ENCODE results near the gene FAM163A.

FAM163A gene

DNA sequence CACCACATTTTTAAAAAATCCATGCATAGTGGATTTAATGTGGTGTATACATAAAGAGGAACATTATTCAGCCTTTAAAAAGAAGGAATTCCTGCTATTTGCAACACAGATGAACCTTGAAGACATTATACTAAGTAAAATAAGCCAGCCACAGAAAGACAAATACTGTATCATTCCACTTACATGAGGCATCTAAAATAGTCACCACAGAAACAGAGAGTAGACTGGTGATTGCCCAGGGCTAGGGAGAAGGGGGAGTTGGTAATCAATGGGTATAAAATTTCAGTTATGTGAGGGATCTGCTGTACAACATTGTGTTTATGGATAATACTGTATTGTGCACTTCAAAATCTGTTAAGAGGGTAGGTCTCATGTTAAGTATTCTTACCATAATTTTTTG lies 10.0 kb downstream of the FAM163A start:
- DNase-seq: no peak

DNA sequence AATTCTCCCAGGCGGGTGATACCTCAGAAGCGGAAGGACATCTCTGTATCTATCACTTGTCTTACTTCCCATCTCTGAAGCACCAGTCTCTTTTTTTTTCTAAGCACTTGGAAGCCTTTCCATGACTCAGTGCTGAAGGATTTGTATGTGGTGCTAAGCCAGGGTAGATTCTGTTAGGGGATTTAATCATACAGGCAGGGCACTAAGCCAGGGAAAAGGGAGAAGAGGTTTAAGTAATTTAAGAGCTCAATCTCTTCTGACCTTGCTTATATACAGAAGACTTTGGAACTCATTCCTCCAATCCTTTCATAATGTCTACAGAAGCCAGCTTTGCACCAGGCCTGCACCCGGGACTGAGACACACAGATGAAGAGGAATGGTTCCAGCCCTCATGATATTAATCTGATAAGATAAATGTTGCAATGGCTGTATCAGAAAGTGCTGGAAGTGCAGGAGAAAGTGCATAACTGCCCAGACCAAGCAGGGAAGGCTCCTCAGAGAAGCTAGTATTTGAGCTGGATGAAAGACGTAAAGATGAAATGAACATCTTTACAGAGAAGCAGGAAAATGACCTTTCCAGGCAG lies 11.0 kb downstream of the FAM163A start:
- DNase-seq: no peak

DNA sequence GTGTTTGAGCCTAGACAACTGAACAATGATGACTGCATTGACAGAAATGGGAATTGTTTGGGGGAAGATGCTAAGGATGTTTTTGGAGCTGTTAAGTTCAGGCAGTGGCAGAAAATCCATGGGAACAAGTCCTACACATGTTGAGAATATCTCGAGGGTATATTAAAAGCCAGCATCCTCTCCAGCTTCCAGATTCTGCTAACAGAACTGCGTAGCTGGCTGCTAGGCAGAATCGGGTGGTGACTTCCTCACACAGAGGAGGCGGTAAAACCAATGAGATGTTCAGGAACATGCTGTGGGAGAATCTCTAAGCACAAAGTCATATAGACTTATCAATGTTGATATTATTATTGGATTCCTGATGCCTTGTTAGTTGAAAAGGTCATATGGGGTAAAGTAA lies 14.8 kb downstream of the FAM163A start:
- no peak for DNase-seq

DNA sequence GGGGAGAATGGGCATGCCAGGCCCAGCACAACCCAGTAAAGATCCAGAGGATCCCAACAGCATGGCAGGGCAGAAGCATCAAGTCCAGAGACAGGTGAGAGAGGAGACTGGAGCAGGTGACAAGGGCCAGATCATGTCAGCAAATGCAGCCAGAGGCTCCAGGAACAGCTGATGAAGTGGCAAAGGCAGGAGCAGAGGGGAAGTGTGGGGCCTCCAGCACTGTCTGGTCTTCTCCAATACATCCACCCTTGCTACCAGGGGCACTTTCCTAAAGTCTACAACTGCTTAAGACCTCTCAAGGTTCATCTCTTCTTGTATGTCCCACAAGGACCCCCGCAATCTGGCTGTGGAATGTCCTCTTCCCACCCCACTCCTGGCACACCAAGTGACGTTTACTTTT lies 17.4 kb downstream of the FAM163A start:
- DNase-seq: no peak

DNA sequence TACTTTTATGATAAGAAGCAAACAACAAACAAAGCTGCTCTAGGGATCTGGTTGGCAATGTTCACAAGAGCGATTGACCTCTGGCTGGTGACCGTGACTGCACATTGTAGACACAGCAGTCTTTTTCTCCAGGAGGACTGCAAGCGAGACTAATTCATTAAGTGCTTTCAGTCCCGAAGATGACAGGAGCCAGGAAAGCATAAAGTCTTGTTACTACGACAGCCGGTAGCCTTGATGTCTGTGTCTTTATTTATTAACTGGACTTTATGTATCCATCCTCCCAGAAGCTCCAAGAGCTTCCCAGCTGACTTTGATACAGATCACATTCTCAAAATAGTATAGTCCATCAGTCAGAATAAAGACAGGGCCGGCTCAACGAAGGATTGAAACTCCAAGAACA lies 18.2 kb downstream of the FAM163A start:
- DNase-seq: no peak

DNA sequence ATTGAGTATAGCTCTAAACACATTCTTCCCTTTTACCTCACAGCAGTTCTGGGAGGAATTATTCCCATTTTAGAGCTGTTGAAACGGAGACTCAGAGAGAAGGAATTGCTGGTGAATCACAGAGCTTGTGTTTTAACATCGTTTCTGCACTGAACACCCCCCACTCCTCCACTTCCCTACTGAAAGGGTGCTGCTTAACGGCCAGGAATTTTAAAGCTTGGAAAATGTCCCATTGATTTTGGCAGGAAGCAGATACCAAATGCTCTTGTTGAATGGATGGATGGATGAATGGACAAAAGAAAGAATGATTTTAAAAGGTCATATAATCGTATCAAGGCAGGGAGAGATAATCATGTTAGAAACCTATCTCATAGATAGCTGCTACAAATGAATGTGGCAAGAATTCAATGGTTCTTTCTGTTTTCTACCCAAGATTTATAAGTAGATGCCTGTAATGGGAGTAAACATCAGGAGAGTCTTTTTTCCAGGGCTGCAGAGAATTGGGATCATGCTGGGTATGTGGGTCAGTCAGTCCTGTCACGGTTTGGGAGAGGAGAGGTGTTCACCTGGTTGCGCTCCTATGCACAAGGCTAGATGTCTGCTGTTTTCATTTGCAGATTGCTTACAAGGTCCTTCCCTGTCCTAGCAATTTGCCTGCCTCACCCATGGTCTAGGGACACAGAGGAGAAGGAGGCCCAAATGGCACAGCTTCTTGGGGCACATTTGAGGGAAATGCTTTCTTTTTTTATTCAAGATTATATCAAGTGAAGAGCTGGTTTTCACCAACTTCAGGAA lies 19.0 kb downstream of the FAM163A start:
- no peak for DNase-seq

DNA sequence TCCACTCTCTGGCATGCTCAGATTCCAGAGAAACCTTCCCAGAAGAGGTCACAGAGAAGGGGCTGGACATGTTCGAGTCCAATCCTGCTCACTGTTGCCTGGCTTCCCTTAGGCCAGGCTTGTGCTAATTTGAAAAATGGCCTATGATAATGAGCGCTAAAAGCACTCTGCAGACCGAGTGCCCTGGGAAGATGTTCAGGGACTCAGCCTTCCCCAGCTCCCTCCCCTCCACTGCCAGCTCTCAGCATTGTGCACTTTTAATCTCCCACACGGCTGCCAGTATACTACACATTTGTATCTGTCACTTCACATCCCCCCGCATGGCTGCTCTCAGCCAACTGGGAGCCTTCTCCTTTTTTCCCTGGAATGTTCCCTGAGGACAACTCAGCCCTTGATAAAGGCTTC lies 24.1 kb downstream of the FAM163A start:
- DNase-seq: no peak

DNA sequence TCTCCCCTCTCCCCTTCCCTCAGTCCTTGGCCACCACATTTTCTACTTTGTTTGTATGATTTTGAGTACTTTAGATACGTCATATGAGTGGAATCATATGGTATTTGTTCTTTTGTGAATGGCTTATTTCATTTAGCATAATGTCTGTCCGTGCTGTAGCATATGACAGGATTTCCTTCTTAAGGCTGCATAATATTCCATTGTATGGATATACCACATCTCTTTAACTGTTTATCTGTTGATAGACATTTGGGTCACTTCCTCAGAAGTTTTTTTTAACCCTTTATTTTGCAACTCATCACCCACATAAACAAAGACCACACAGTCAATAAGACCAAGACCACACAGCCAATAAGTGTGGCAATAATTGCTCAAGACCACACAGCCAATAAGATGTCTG lies 24.9 kb downstream of the FAM163A start:
- DNase-seq: no peak

DNA sequence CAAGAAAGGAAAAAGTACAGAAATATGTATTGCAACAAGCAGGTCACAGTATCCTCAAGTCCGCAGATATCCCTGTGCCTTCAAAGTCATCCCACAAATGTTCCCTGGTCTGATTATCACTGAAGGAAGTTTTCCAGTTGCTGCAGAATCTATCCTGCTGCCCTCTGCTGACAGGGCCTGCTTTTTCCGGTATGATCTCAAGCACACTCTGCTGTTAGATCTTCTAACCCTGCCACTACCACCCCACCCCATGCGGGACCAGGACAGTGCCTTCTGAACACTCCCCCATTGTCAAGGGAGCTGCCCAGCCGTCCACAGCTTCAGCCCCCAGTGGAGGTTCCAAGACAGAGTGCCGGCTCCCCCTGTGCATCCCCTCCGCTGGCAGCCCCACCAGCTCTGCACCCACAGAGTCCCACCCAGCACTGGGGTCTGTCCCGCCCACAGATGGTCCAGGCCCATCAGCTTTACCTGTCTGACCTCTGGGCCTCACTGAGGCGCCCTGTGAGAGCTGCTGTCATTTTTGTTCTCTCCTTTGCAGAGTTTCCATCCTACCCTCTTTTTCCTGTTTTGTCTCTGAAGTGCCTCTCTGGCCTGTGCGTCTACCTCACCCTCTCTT lies 27.9 kb downstream of the FAM163A start:
- no peak for DNase-seq

DNA sequence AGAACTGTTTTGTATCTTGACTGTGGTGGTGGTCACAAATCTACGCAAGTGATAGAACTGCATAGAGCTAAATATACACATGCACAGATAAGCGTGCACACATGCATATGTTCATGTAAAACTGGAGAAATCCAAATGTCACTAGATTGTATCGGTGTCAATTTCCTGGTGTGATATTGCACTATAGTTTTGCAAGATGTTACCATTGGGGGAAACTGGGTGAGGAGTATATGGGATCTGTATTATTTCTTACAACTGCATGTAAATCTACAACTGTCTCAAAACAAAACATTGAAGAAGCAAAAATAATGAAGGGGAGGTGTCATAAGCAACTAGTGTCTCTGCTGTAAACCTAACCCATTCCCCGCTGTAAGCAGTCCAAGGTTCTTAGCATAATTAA lies 30.2 kb downstream of the FAM163A start:
- DNase-seq: no peak

DNA sequence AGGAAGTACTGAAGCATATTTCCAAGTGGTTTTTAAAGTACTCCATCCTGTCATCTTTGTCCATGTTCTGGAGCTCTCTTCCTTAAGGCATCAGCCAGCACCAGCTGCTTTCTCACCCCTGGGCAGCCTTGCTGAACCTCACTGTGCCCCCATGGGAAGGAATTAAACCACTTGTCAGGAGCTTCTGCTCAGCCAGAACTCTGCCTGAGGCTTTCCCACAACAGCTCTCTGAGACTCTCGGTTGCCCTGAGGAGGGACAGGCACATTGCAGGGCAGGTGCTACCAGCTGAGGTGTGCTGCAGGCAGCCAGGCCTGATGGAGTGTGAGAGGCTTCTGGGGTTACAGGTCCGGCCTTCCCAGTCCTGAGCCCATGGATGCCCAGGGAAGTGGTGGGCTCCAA lies 30.9 kb downstream of the FAM163A start:
- no peak for DNase-seq

DNA sequence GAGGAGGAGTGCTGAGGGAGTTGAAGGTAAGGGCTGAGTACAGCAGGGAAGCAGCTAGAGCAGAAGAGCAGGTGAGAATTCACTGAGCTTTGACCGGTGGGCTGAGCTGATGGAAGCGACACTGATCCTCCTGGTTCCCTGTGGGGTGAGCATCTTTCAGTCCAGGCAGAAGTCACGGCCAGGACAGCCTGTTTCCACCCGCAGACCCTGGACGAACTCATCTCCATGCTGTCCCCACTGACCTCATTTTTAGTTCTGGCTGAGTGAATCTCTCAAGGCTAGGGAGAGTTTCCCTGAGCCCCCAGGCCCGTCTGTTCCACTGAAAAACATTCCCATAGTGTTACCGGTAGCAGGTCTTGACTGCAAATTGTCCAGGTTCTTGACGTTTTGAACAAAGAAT lies 31.5 kb downstream of the FAM163A start:
- no peak for DNase-seq

DNA sequence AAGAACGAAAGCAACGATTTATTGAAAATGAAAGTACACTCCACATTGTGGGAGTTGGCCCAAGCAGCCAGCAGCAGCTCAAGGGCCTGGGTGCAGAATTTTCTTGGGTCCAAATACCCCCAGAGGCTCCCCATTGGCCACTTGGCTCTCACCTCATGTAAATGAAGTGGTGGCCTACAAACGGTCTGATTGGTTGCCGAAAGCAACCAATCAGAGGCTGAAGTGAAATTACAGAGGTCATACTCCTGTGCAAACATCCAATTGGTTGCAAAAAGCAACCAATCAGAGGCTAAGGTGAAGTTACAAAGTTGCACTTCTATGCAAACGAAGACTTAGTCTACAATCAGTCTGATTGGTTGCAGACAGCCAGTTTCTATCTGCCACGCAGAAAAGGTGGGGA lies 31.9 kb downstream of the FAM163A start:
- DNase-seq: no peak

DNA sequence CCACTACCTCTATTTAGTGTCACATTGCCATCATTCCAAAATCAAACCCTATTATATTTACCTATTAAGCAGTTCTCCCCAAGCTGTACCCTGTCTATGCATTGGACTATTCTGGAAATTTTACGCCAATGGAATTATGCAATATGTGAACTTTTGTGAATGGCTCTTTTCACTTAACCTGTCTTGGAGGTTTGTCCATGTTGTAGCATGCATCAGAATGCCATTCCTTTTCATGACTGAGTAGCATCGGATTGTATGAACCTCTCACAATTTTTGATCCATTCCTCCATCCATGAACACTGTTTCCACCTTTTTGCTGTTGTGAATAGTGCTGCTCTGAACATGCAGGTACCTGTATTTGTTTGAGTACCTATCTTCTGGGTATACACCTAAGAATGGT lies 33.7 kb downstream of the FAM163A start:
- DNase-seq: no peak

DNA sequence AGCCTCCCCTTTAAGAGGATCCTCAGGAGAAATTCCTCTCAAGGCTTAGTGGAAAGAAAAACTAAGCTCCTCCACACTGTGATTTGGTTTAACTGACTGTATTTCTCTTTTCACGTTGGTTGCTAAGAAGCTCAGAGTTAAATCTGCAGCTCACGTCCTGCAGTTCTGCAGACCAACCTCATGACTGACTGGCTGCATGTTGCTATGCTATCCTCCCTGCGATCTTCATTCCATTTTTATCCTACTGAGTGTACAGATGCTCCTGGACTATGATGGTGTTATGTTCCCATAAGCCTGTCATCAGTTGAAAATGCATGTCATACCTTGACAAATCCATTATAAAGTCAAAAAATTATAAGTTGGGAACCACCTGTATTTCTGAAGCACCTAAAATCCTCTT lies 34.6 kb downstream of the FAM163A start:
- DNase-seq: no peak

DNA sequence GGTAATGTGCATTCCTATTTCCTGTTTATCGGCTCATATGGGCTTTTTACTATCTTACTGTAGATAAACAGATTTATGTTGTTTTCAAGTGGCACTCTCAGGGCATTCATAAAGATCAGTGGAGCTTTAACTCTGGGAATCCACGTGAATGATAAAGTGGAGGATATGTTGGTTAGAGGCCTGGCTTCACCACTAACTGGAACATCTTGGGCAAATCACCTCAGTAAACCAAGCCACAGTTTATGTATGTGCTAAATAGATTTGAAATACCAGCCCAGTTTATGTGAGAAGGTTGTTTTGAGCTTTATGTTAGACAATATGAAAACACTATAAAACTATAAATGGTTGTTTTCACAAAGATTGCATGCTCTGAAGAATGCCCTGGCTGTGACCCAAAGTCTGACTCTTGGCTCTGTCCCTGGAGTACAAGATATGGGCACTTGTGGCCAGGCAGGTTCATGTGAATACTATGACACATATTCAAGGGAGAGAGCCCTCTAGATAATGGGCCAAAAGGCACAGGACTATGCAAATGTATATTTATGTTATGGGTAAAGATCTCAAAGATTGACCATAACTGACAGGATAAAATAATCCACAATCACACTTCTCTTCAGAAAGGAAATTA lies 36.7 kb downstream of the FAM163A start:
- no peak for DNase-seq

DNA sequence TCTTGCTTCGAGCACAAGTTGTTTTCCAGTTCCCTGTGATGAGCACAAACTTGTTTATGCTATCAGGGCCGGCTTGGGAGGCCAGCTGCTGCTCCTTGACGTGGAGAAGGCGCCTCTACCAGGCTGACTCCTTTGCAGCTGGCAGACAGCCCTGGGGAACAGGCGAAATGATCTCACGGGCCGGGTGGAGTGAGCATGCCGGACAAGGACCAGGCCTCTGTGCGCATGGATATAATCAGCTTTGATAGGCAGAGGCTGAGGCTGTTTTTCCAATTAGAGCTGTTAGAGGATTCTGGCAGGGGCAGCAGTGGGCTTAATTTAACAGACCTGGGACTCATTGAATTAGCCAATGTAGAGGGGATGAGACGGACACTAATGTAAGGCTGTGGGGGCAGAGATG lies 38.9 kb downstream of the FAM163A start:
- no peak for DNase-seq

DNA sequence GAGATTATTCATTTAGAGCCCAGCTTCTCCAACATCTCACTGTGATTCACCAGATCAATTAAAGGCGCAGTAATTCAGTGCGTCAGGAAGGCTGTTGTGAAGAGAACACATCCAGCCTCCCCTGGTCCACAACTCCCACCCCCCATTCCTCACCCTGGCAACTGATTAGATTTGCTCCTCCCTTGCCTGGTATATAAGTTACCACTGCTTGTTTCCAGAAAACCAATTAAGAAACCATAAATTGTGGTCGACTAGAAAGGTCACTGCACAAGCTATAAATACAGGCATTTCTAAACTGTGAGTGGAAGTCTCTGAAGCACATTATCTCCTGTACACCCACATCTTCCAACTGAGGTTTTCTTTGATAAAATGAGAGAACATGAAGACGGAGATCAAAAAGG lies 41.9 kb downstream of the FAM163A start:
- no peak for DNase-seq

DNA sequence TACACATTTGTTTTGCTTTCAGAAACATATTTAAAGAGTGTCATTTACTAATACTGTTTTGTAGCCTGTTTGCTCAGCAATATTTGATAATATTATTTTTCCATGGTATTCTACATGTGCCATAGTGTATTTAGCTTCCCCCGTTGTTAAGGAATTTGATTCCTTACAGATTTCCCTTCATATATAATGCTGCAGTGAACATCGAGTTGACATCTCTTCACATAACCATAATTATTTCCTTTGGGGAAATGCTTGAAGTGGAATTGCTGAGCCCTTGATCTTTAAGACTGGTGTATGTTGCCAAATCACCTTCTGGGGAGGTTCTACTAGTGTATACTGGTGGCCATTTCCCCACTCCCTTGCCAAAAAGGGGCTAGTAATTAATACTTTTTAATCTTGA lies 42.6 kb downstream of the FAM163A start:
- no peak for DNase-seq

DNA sequence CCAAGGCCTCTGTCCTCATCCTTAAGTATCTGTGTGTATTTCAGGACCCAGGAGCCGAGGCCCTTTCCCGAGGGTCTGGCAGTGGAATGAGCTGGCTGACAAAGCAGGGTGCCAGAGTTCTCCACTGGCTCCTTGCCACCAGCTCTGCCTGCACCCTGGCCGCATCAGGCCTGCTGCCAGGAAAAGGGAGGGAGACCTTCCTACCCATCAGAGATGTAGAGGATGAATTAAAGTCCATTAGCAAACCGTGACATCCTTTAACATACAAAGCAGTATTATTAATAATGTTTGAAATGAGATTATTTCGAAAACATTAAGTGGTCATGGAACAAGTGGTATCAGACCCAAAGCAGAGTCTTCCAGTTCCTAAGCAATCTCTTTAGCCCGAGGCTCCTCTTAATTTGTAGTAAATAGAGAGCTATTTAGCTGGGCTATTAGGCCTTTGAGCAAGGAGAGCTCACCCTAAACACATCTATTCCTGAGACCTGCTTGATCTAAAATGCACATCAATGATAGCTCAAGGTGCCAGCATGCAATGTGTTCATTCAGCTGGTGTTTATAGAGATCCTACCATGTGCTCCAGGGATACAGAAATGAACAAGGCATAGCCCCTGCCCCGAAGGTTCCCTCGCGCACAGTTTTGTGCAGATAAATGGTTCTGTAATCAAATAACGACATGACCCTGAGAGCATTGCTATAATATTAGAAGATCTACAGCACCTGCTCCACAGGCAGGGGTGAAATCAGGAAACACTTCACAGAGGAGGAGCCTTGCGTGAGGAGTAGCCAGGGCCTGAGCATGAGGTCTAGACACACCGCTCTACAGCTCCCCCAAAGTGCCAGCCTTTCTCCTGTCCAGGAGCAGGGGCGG lies 44.0 kb downstream of the FAM163A start:
- no peak for DNase-seq

DNA sequence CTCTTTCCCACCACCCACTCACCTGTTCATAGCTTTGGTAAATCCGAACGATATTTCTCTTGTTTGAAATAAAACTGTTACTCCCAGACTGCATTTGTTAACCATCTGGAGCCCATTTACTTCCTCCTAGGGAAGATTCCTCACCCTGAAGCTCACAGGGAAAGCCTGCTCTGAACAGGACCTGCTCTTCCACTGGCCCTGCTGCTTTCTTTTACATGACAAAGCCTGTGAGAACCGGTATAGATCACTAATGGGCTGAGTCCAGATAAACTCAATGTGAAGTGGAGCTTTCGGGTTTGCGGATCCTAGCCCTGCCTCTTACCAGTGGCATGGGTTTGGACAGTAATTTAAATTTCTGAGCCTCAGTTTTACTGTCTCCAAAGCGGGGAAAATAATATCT lies 45.2 kb downstream of the FAM163A start:
- no peak for DNase-seq

DNA sequence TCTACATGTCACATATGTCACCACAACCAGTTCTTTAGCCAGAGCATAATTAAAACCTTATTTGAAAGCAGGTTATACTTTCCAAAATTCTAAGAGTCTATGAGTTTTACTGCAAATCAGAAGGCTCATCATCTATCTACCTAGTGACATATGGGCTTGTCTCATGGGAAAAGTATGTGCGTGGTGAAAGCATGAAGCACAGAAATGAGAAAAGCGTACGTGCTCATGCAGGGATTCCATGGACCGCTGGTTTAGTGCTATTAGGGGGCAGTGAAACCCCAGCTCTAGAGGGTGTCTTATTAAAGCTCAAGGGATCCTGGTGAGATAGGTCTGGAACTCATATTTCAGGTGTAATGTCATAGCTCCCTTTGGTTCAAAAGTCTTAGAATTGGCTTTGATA lies 50.2 kb downstream of the FAM163A start:
- DNase-seq: no peak

DNA sequence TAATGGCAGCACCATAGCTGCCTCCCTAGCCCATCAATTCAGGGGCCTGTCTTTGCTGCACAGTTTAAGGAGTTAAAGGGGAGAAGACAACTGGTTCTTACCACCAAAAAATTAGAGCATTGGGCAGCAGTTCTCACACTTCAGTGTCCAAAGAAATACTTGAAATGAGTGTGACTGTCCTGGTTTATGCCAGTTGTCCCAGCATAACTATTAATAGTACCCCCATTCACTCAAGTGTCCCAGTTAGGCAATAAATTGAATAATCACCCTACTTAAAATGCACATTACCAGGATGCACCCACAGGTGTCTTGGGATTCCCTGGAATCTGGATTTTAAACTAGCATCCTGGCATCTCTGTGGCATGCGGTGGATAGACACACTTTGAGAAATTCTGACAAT lies 51.1 kb downstream of the FAM163A start:
- DNase-seq: no peak
